Peyer's patch (tissue), 4 donors: ENCODE measurements around the gene KRT6C.

Experiments
- CTCF ChIP-seq, 6 experiments: fragments of 450-650 bp in 4 of 6; fragments of 200-600 bp in 2 of 6; sonication (generic) in 1 of 6; IDR thresholded peaks; one replicate each; pipeline ENCODE4 v1.5.1; 2017 to 2019; ENCODE audit warnings: antibody characterized with exemption in 6 of 6, mild to moderate bottlenecking in 3 of 6, moderate library complexity in 1 of 6
- POLR2A ChIP-seq, 2 donors: fragments of 450-650 bp; IDR thresholded peaks; one replicate each; pipeline ENCODE4 v1.5.1; 2017; ENCODE audit warnings: antibody characterized with exemption in 2 of 2, mild to moderate bottlenecking in 2 of 2, moderate library complexity in 2 of 2

GRCh38 chr12:52464897-52465296, 8.7 kb downstream of the KRT6C start:
- TF ChIP-seq CTCF (IDR thresholded peaks at IDR 0.05) (no peak), POLR2A (IDR thresholded peaks at IDR 0.05) (no peak)
